ENCODE data around the gene AKR1C8. TPM values are rescaled to one million over a fixed set of nuclear protein-coding genes. Genes with fewer than 3 reads are reported as not detected.

Gene AKR1C8
- total and polyA plus RNA-seq, 2 donors (not counting 1 experiment from before 2014, with no cell fraction given), result not detected

- Histone ChIP-seq H2AFZ (ENCODE audit: low read length) (no peak overlapping the region), H3K4me2 (ENCODE audit: extremely low read depth, insufficient read depth, low read length) (no peak overlapping the region), H3K27ac (ENCODE audit: insufficient read depth, low read length) (no peak overlapping the region), H4K20me1 (ENCODE audit: control insufficient read depth, extremely low read depth, insufficient read depth, low read length) (no peaks in the 10 kb centered on the region), H3K4me3 (replicated peaks in 1 of 4; ENCODE audit: control extremely low read depth in 1 of 4, insufficient read depth in 1 of 4, low read depth in 3 of 4, low read length in 4 of 4) (no peak overlapping the region), H3K4me1 (ENCODE audit: control insufficient read depth, extremely low read depth, insufficient read depth, low read length) (no peaks in the 10 kb centered on the region), H3K9ac (ENCODE audit: insufficient read depth, low read length) (no peak overlapping the region), H3K9me3 (ENCODE audit: control insufficient read depth, insufficient read depth, low read depth, low read length) (no peaks in the 10 kb centered on the region), H3K79me2 (ENCODE audit: control insufficient read depth, insufficient read depth, low read length) (no peaks in the 10 kb centered on the region), H3K36me3 (ENCODE audit: control insufficient read depth, insufficient read depth, low read length) (no peaks in the 10 kb centered on the region), H3K27me3 (ENCODE audit: control insufficient read depth, insufficient read depth, low read length) (no peaks in the 10 kb centered on the region)
- DNase-seq (ENCODE audit: low read depth in 2 of 2), result no peak
- no peak for TF ChIP-seq CTCF (conservative IDR thresholded peaks at IDR 0.05 in 1 of 2, IDR thresholded peaks at IDR 0.05 in 1 of 2; ENCODE audit: low read depth in 1 of 2, low read length in 2 of 2)
- TF ChIP-seq EZH2 (IDR thresholded peaks at IDR 0.05; ENCODE audit: low read length, missing control alignments), result no peak
Observed at GRCh38 chr10:5206799-5207198, 21.8 kb upstream of the AKR1C8 start.

- no peaks in the 10 kb centered on the region for H3K9me3 ChIP-seq (ENCODE audit: control insufficient read depth, insufficient read depth, low read depth, low read length)
- no peak overlapping the region for H3K9ac ChIP-seq (ENCODE audit: insufficient read depth, low read length)
- H4K20me1 ChIP-seq (ENCODE audit: control insufficient read depth, extremely low read depth, insufficient read depth, low read length), result no peaks in the 10 kb centered on the region
- H3K4me2 ChIP-seq (ENCODE audit: extremely low read depth, insufficient read depth, low read length), result no peak overlapping the region
- H3K4me1 ChIP-seq (ENCODE audit: control insufficient read depth, extremely low read depth, insufficient read depth, low read length), result no peaks in the 10 kb centered on the region
- H3K36me3 ChIP-seq (ENCODE audit: control insufficient read depth, insufficient read depth, low read length), result no peaks in the 10 kb centered on the region
- no peak overlapping the region for H2AFZ ChIP-seq (ENCODE audit: low read length)
- H3K27me3 ChIP-seq (ENCODE audit: control insufficient read depth, insufficient read depth, low read length), result no peaks in the 10 kb centered on the region
- H3K79me2 ChIP-seq (ENCODE audit: control insufficient read depth, insufficient read depth, low read length), result no peaks in the 10 kb centered on the region
- H3K27ac ChIP-seq (ENCODE audit: insufficient read depth, low read length), result no peak overlapping the region
- H3K4me3 ChIP-seq (replicated peaks in 1 of 4; ENCODE audit: control extremely low read depth in 1 of 4, insufficient read depth in 1 of 4, low read depth in 3 of 4, low read length in 4 of 4), result no peak overlapping the region
- TF ChIP-seq CTCF (conservative IDR thresholded peaks at IDR 0.05 in 1 of 2, IDR thresholded peaks at IDR 0.05 in 1 of 2; ENCODE audit: low read depth in 1 of 2, low read length in 2 of 2) (no peak), EZH2 (IDR thresholded peaks at IDR 0.05; ENCODE audit: low read length, missing control alignments) (no peak)
- DNase-seq (ENCODE audit: low read depth in 2 of 2), result no peak
Observed at GRCh38 chr10:5199398-5199797, 14.4 kb upstream of the AKR1C8 start.

GRCh38 chr10:5198386-5198785, 13.4 kb upstream of the AKR1C8 start:
- Histone ChIP-seq H3K27ac (ENCODE audit: insufficient read depth, low read length) (no peak overlapping the region), H3K9ac (ENCODE audit: insufficient read depth, low read length) (no peak overlapping the region), H3K4me2 (ENCODE audit: extremely low read depth, insufficient read depth, low read length) (no peak overlapping the region), H4K20me1 (ENCODE audit: control insufficient read depth, extremely low read depth, insufficient read depth, low read length) (no peaks in the 10 kb centered on the region), H3K79me2 (ENCODE audit: control insufficient read depth, insufficient read depth, low read length) (no peaks in the 10 kb centered on the region), H2AFZ (ENCODE audit: low read length) (no peak overlapping the region), H3K9me3 (ENCODE audit: control insufficient read depth, insufficient read depth, low read depth, low read length) (no peaks in the 10 kb centered on the region), H3K4me3 (replicated peaks in 1 of 4; ENCODE audit: control extremely low read depth in 1 of 4, insufficient read depth in 1 of 4, low read depth in 3 of 4, low read length in 4 of 4) (no peak overlapping the region), H3K36me3 (ENCODE audit: control insufficient read depth, insufficient read depth, low read length) (no peaks in the 10 kb centered on the region), H3K27me3 (ENCODE audit: control insufficient read depth, insufficient read depth, low read length) (no peaks in the 10 kb centered on the region), H3K4me1 (ENCODE audit: control insufficient read depth, extremely low read depth, insufficient read depth, low read length) (no peaks in the 10 kb centered on the region)
- DNase-seq (ENCODE audit: low read depth in 2 of 2), result no peak
- TF ChIP-seq EZH2 (IDR thresholded peaks at IDR 0.05; ENCODE audit: low read length, missing control alignments), result no peak
- no peak for TF ChIP-seq CTCF (conservative IDR thresholded peaks at IDR 0.05 in 1 of 2, IDR thresholded peaks at IDR 0.05 in 1 of 2; ENCODE audit: low read depth in 1 of 2, low read length in 2 of 2)

Data from fibroblast of lung (primary cell).